Stimulated activated naive CD8-positive, alpha-beta T cell treated with anti-CD3 and anti-CD28 coated beads, Interleukin-15, amount 100 ng/mL, for 72 hours (primary cell): ENCODE measurements around the gene MAP2K6.

Source experiments
- ATAC-seq: fragments of 150-1000 bp; cut with Tn5 transposase; 2 replicates; pipeline ENCODE4 v1.10.0; 2021; ENCODE audit warnings: mild to moderate bottlenecking, moderate library complexity
- DNase-seq, 2 donors: peaks; one replicate each; pipeline ENCODE4 v3.0.0; 2021 to 2022
- H3K27ac Mint-ChIP-seq, 2 donors: one replicate each; pipeline ENCODE4 v1.8.0; 2022; ENCODE audit warnings: mild to moderate bottlenecking in 2 of 2, mixed read lengths in 2 of 2, moderate library complexity in 2 of 2
- H3K27me3 Mint-ChIP-seq: one replicate; pipeline ENCODE4 v1.8.0; 2022; ENCODE audit warnings: mixed read lengths
- H3K4me1 Mint-ChIP-seq: one replicate; pipeline ENCODE4 v1.8.0; 2022; ENCODE audit warnings: mild to moderate bottlenecking, mixed read lengths
- H3K4me3 Mint-ChIP-seq, 2 donors: one replicate each; pipeline ENCODE4 v1.8.0; 2022; ENCODE audit warnings: mild to moderate bottlenecking in 2 of 2, mixed read lengths in 2 of 2, moderate library complexity in 1 of 2
- H3K9me3 Mint-ChIP-seq, 2 donors: one replicate each; pipeline ENCODE4 v1.8.0; 2022; ENCODE audit warnings: mixed read lengths in 2 of 2

The MAP2K6 gene

GRCh38 chr17:69486779-69487637 lies 72.5 kb downstream of the MAP2K6 start:
- DNase-seq (no peak), ATAC-seq (no peak)
- H3K4me3 Mint-ChIP-seq: no peak overlapping the region
- H3K4me1 Mint-ChIP-seq: peaks cover 6% of the 10 kb centered on the region
- no peaks in the 10 kb centered on the region for H3K9me3 Mint-ChIP-seq
- H3K27me3 Mint-ChIP-seq: no peaks in the 10 kb centered on the region
- H3K27ac Mint-ChIP-seq: no peak overlapping the region

GRCh38 chr17:69489313-69489712 lies 74.8 kb downstream of the MAP2K6 start:
- H3K9me3 Mint-ChIP-seq: no peaks in the 10 kb centered on the region
- DNase-seq: no peak

GRCh38 chr17:69492410-69493071 lies 78.0 kb downstream of the MAP2K6 start:
- H3K4me3 Mint-ChIP-seq: no peak overlapping the region
- peak overlapping the region in 1 of 2 donors; percentile 38 for H3K27ac Mint-ChIP-seq
- no peak for ATAC-seq
- H3K9me3 Mint-ChIP-seq: no peaks in the 10 kb centered on the region
- no peak for DNase-seq
- no peaks in the 10 kb centered on the region for H3K4me1 Mint-ChIP-seq
- H3K27me3 Mint-ChIP-seq: no peaks in the 10 kb centered on the region

More at GRCh38 chr17:69489313-69489712, 74.8 kb downstream of the MAP2K6 start:
- ATAC-seq: no peak
- Mint-ChIP-seq H3K4me3 (no peak overlapping the region), H3K4me1 (peaks cover 6% of the 10 kb centered on the region), H3K27me3 (no peaks in the 10 kb centered on the region), H3K27ac (no peak overlapping the region)

DNA sequence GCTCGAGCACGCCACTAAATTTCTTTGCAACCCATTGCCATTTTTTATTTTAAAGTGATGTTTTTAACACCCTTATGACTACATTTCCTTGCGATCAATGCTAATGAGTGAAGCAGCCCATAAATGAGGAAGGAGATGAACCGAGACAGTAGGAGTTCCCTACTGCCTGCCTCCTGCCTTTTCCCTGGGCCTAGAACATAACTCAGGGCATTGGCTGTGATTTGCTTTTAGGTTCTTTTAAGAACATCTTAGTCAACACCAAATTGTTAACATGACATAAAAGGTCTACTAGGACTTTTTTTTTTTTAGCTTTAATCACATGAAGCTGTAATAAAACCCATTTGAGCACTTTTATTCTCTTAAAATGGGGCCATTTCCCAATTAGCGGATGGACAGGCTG lies 81.3 kb downstream of the MAP2K6 start:
- ATAC-seq: no peak
- Mint-ChIP-seq H3K4me3 (no peak overlapping the region), H3K27me3 (no peaks in the 10 kb centered on the region), H3K9me3 (no peaks in the 10 kb centered on the region), H3K4me1 (no peaks in the 10 kb centered on the region), H3K27ac (no peak overlapping the region)
- DNase-seq: no peak

DNA sequence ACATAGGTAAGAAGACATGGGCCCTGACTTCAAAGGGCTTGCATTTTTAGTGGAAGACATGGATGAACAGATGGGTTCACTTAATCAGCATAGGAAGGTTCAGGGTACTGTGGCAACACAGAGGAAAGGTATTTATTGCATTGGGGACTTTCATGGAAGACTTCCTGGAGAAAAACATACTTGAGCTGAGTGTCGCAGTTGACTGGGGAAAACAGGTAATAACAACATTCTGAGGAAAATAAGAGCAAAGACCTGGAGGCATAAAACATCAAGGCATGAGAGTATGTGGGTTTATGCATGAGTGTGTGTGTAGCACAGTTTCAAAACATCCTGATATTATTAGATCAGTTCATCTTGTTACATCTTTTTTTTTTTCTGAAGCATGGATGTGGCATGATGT lies 82.7 kb downstream of the MAP2K6 start:
- peaks cover 4% of the 10 kb centered on the region for H3K4me1 Mint-ChIP-seq
- no peaks in the 10 kb centered on the region for H3K27me3 Mint-ChIP-seq
- DNase-seq (no peak), ATAC-seq (no peak)
- H3K4me3 Mint-ChIP-seq: no peak overlapping the region
- H3K9me3 Mint-ChIP-seq: no peaks in the 10 kb centered on the region
- H3K27ac Mint-ChIP-seq: no peak overlapping the region

GRCh38 chr17:69499318-69499717 lies 84.8 kb downstream of the MAP2K6 start:
- DNase-seq: no peak
- H3K4me1 Mint-ChIP-seq: peaks cover 10% of the 10 kb centered on the region
- ATAC-seq: no peak
- H3K4me3 Mint-ChIP-seq: no peak overlapping the region
- H3K27me3 Mint-ChIP-seq: no peaks in the 10 kb centered on the region
- H3K27ac Mint-ChIP-seq: no peak overlapping the region
- no peaks in the 10 kb centered on the region for H3K9me3 Mint-ChIP-seq

DNA sequence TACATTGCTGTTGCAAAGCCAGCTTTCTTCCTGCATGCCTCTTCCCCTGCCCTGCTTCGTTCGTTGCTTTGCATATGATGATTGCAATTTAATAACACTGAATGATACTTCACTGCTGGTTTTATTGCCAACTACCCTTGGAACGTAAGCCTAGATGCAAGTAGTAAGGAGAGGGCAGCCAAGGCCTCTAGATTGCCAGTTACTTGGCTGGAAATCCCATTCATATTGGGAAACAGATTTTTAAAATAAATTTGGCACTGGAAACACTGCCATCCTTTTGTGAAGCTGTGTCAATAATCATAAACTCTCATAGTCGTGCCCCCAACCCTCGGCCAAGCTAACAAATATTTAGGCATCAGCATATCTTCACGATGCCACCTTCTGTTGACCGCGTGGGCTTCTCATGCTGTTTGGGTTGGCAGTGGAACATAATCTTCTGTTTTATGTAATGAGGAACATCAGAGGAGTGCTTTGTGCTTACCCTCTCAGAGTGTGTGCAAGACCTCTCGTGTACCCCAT lies 86.5 kb downstream of the MAP2K6 start:
- peaks cover 10% of the 10 kb centered on the region for H3K4me1 Mint-ChIP-seq
- H3K27ac Mint-ChIP-seq: no peak overlapping the region

GRCh38 chr17:69501591-69502468 lies 87.3 kb downstream of the MAP2K6 start:
- ATAC-seq (no peak), DNase-seq (no peak)
- no peaks in the 10 kb centered on the region for H3K27me3 Mint-ChIP-seq
- peak overlapping the region; percentile 37 to 55 for H3K4me3 Mint-ChIP-seq
- H3K4me1 Mint-ChIP-seq: peaks cover 10% of the 10 kb centered on the region
- H3K9me3 Mint-ChIP-seq: no peaks in the 10 kb centered on the region
- H3K27ac Mint-ChIP-seq: peak overlapping the region; percentile 50 to 82

More for the DNA sequence above, 86.5 kb downstream of the MAP2K6 start:
- Mint-ChIP-seq H3K4me3 (no peak overlapping the region), H3K27me3 (no peaks in the 10 kb centered on the region), H3K9me3 (no peaks in the 10 kb centered on the region)
- DNase-seq: no peak
- no peak for ATAC-seq

DNA sequence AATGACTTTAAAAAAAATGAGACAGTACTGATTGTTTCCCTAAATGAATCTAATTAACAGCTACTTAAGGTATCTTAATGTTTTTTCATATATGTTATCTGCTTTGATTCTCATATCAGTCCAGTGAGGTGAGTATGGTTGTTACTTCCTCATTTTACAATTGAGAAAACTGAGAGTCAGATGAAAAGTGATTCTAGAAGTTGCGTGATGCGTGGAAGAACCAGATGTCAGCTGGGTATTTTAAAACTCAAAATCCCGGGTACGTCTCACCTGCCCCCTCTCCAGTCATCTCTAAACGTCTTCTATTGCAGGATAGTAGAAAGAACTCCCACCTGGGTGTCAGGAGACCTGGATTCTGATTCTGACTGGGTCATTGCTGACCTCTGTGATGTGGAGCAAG lies 89.2 kb downstream of the MAP2K6 start:
- H3K9me3 Mint-ChIP-seq: peaks cover 0 to under 1% of the 10 kb centered on the region in 2 donors

DNA sequence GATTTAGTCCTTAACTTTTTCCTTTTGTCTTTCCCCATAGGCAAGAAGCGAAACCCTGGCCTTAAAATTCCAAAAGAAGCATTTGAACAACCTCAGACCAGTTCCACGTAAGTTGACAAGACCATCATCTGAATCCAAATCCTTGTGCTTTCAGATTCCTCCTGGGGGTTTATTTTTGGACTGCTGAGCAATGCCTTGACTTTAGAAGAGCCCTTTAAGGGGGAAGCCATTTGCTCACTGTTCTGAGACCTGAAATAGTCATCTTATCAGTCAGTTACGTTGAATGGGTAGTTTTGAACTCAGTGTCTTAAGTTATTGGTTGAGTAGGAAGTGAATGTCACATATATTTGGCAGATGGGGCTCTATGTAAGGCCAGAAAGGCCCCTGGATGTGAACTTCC lies 91.2 kb downstream of the MAP2K6 start:
- no peak overlapping the region for H3K27ac Mint-ChIP-seq

More for the DNA sequence above, 89.2 kb downstream of the MAP2K6 start:
- H3K27me3 Mint-ChIP-seq: no peaks in the 10 kb centered on the region
- DNase-seq: no peak
- H3K4me3 Mint-ChIP-seq: no peak overlapping the region
- no peak for ATAC-seq
- H3K4me1 Mint-ChIP-seq: peaks cover 10% of the 10 kb centered on the region
- H3K27ac Mint-ChIP-seq: no peak overlapping the region

DNA sequence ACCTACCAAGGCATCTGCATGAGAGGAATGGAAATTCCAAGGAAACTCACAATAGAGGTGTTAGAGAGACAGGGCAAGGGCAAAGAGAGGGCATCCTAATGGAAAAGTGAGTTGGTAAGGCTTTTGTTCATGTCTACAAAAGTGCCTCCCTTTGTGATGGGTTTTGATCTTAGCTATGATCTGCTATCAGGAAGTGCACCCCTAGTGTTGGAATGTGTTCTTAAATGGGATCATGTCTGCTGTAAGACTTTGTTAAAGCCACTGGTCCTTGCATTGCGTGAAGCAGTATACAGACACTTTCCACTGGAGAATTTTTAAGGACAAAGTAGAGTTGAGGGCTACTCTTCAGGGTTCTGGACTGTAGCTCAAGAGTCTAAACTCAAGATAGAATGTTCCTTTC lies 92.0 kb downstream of the MAP2K6 start:
- Mint-ChIP-seq H3K9me3 (peaks cover 0 to 3% of the 10 kb centered on the region in 2 donors), H3K4me3 (no peak overlapping the region), H3K27me3 (no peaks in the 10 kb centered on the region), H3K4me1 (peaks cover 10% of the 10 kb centered on the region), H3K27ac (no peak overlapping the region)
- ATAC-seq: no peak
- no peak for DNase-seq

More for the DNA sequence above, 91.2 kb downstream of the MAP2K6 start:
- peaks cover 10% of the 10 kb centered on the region for H3K4me1 Mint-ChIP-seq
- no peaks in the 10 kb centered on the region for H3K27me3 Mint-ChIP-seq
- no peak overlapping the region for H3K4me3 Mint-ChIP-seq
- DNase-seq (no peak), ATAC-seq (no peak)
- peaks cover 0 to 3% of the 10 kb centered on the region in 2 donors for H3K9me3 Mint-ChIP-seq

DNA sequence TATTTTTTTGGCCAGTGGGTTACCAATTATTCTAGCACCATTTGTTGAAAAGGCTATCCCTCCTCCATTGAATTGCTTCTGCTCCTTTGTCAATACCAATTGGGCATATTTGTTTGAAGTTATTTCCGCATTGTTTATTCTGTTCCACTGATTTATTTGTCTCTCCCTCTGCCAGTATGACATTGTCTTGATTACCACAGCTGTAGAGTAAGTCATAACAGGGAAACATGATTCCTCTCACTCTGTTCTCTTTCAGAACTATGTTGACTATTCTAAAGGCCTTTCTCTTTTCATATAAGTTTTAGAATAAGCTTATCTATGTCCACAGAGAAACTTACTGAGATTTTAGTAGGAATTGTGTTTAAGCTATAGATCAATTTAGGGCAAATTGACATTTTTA lies 94.3 kb downstream of the MAP2K6 start:
- DNase-seq (no peak), ATAC-seq (no peak)
- peaks cover 0 to 3% of the 10 kb centered on the region in 2 donors for H3K9me3 Mint-ChIP-seq
- H3K27ac Mint-ChIP-seq: no peak overlapping the region
- H3K4me1 Mint-ChIP-seq: no peaks in the 10 kb centered on the region
- no peaks in the 10 kb centered on the region for H3K27me3 Mint-ChIP-seq
- no peak overlapping the region for H3K4me3 Mint-ChIP-seq

DNA sequence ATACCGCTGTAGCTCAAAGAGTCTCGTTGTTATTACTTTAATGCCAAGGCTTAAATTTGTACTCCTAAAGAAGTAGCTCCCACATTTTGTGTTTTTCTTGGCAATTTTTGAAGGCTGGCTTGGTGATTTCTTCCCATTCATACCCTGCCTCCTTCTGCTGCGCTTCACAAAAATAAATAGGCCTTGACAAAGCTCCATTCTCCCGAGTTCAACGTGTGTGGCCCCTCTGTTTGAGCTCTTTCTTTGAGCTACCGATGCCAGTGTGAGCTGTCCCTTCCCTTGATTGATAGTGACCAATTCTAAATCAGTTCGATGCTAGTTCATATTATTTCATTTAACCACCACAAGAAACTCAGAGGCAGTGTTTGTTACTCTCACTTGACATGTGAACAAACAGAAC lies 96.8 kb downstream of the MAP2K6 start:
- Mint-ChIP-seq H3K27me3 (no peaks in the 10 kb centered on the region), H3K9me3 (peaks cover 0 to 3% of the 10 kb centered on the region in 2 donors), H3K4me3 (no peak overlapping the region), H3K4me1 (no peaks in the 10 kb centered on the region), H3K27ac (peak overlapping the region in 1 of 2 donors; percentile 12)
- no peak for ATAC-seq
- no peak for DNase-seq

DNA sequence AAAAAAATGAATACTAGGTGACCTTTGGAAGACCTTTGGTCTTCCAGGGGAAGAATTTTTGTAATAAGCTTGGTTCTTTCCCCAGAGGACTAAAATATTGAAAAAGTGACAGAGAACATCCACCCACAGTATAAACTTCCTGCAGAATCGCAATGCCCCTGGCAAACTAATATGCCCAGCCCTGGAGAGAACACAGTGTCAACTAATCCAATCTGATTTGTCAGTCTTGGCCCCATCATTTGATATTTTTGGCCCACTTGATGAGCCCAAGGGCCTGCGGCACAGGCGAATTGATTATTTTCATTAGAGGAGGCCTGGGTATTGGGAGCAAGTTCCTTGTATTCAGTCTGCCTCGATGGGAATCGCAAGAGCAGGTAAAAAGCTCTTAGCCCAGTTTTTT lies 98.4 kb downstream of the MAP2K6 start:
- DNase-seq (no peak), ATAC-seq (no peak)
- Mint-ChIP-seq H3K27ac (no peak overlapping the region), H3K4me1 (peaks cover 7% of the 10 kb centered on the region), H3K27me3 (no peaks in the 10 kb centered on the region), H3K4me3 (no peak overlapping the region), H3K9me3 (peaks cover 0 to 3% of the 10 kb centered on the region in 2 donors)

DNA sequence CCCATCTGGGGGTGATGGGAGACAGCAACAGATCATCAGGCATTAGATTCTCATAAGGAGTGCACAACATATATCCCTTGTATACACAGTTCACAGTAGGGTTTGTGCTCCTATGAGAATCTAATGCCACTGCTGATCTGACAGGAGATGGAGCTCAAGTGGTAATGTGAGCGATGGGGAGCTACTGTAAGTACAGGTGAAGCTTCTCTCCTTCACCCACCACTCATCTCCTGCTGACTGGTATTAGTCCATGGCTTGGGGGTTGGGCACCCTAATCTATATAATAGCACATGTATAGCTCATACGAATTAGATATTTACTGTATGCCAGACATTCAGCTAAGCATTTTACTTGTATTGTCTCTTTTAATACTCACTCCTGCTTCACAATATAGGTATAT lies 101.7 kb downstream of the MAP2K6 start:
- Mint-ChIP-seq H3K9me3 (no peaks in the 10 kb centered on the region), H3K27me3 (no peaks in the 10 kb centered on the region), H3K27ac (no peak overlapping the region), H3K4me1 (peaks cover 7% of the 10 kb centered on the region), H3K4me3 (no peak overlapping the region)
- no peak for ATAC-seq
- DNase-seq: no peak
